ENCODE measurements around the gene EMP2.

DNA sequence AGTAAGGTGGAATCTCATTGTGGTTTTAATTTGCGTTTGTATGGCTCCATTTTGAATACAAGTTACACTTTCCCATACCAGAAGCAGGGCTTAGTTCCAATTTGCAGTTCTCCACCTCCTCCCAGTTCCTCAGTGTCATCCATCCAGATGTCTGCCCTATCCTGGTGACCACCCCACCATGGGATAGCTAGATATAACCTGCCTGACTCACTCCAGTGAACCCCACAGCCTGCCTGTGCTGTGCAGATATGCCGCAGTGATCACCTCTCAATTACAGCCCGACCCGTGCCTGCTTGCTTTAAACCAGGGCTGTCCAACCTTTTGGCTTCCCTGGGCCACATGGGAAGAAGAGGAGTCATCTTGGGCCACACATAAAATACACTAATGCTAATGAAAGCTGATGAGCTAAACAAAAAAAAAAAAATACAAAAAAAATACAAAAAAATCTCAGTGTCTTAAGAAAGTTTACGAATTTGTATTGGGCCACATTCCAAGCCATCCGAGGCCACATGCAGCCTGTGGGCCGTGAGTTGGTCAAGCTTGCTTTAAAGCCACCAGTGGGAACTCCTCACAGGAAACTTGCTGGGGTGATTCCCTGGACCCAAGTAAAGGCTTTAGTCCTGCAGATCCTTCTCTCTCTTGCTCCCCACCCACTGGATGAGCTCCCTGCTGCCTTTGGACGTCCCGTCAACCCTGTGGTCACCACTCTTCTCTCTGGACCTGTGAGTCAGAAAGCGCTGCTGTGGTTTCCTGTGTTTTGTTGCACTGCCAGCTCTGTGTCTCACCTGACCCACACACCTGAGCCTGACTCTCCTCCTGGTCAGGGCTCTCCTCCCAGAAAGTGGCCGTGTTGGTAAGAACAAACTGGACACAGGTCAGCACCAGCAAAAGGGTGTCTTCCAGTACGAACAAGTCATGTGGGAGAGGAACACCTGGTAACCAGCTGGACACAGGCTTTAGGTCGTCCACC lies 83.0 kb downstream of the EMP2 start:
- no peak for TF ChIP-seq ZFP3 (CRISPR knock-in tag; IDR thresholded peaks at IDR 0.05)
- no peak for TF ChIP-seq GLIS3 (CRISPR knock-in tag; IDR thresholded peaks at IDR 0.05)
- TF ChIP-seq, protein P1, sequence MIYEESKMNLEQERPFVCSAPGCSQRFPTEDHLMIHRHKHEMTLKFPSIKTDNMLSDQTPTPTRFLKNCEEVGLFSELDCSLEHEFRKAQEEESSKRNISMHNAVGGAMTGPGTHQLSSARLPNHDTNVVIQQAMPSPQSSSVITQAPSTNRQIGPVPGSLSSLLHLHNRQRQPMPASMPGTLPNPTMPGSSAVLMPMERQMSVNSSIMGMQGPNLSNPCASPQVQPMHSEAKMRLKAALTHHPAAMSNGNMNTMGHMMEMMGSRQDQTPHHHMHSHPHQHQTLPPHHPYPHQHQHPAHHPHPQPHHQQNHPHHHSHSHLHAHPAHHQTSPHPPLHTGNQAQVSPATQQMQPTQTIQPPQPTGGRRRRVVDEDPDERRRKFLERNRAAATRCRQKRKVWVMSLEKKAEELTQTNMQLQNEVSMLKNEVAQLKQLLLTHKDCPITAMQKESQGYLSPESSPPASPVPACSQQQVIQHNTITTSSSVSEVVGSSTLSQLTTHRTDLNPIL (CRISPR knock-in tag; IDR thresholded peaks at IDR 0.05; ENCODE audit: low read depth): no peak

Measured in SK-N-SH treated with all-trans-retinoic acid at 6 μM for 48 hours (cell line).